ENCODE measurements around the gene KIF26A.
"Not testable (repeated sequence)": the region's sequence is repeated elsewhere in the genome, so short reads cannot be mapped to it uniquely, and the experiment has no call there.

KIF26A gene

DNA sequence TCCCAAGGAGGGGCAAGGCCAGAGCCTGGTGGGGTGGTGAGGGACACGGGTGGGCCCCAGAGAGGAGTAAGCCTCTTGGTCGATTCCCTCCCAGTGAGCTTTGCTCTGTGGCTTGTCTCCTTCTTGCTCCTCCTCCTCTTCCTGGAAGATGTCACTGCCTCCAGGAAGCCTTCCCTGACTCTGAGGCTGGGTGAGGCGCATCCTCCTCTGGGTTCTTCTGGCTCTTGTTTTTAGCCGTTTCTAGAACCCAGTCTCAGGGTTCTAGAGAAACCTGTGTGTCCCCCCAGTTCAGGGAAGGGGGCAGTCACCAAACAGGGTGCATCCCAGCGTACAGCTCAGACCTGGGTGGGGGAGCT lies 12.6 kb downstream of the KIF26A start:
- H3K27me3 ChIP-seq (replicated peaks; ENCODE audit: control insufficient read depth, insufficient read depth, low read length) = no peaks in the 10 kb centered on the region
- DNase-seq (ENCODE audit: extremely low read depth, insufficient read length) = no peak
- no peaks in the 10 kb centered on the region for H3K36me3 ChIP-seq (ENCODE audit: control insufficient read depth, insufficient read depth, low read length)
- TF ChIP-seq, protein P1, sequence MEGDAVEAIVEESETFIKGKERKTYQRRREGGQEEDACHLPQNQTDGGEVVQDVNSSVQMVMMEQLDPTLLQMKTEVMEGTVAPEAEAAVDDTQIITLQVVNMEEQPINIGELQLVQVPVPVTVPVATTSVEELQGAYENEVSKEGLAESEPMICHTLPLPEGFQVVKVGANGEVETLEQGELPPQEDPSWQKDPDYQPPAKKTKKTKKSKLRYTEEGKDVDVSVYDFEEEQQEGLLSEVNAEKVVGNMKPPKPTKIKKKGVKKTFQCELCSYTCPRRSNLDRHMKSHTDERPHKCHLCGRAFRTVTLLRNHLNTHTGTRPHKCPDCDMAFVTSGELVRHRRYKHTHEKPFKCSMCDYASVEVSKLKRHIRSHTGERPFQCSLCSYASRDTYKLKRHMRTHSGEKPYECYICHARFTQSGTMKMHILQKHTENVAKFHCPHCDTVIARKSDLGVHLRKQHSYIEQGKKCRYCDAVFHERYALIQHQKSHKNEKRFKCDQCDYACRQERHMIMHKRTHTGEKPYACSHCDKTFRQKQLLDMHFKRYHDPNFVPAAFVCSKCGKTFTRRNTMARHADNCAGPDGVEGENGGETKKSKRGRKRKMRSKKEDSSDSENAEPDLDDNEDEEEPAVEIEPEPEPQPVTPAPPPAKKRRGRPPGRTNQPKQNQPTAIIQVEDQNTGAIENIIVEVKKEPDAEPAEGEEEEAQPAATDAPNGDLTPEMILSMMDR (IDR thresholded peaks at IDR 0.05; ENCODE audit: insufficient read depth, low read length, poor library complexity, severe bottlenecking) = no peak
- H3K4me3 ChIP-seq (replicated peaks; ENCODE audit: low read depth, low read length) = no peak overlapping the region

DNA sequence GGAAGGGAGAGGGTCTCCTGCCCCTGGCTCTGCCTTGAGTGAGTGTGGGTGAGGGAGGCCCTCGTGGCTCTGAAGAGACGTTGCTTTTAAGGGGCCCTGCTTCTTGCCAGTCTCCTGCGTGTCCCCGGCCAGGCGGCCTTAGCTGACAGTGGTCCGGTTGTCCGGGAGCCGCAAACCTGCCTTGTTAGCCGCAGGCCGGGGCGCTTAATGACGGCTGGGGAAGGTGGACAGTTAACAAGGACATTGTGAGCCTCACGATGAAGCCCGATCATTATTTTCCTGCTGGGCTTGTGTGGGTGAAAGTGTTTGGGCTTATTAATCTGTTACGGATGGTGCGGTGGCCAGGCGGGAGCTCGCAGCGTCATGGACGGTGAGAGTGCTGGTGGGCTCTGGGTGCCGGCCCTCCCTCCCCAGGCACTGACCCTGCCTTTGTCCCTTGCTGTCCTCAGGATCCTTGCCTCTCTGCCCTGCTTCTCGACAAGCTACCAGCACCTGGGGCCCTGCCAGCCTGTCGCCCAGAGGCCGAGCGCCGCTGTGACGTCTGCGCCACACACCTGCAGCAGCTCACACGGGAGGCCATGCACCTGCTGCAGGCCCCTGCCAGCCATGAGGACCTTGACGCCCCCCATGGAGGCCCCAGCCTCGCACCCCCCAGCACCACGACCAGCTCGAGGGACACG lies 13.3 kb downstream of the KIF26A start:
- Histone ChIP-seq H3K4me3 (replicated peaks; ENCODE audit: low read depth, low read length) (no peak overlapping the region), H3K36me3 (ENCODE audit: control insufficient read depth, insufficient read depth, low read length) (no peaks in the 10 kb centered on the region), H3K27me3 (replicated peaks; ENCODE audit: control insufficient read depth, insufficient read depth, low read length) (no peaks in the 10 kb centered on the region)
- DNase-seq (ENCODE audit: extremely low read depth, insufficient read length) = no peak
- TF ChIP-seq, protein P1 (IDR thresholded peaks at IDR 0.05; ENCODE audit: insufficient read depth, low read length, poor library complexity, severe bottlenecking) = no peak

DNA sequence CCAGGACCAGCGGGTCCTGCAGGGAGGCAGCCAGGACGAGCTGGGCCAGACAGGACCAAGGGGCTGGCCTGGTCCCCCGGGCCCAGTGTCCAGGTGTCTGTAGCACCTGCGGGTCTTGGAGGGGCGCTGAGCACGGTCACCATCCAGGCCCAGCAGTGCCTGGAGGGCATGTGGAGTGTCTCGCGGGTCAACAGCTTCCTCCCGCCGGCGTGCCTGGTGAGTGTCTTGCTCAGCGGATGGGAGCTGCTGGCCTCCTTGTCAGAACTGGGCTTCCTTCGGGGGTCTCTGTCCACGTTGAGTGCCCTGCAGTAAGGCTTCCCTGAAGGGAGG lies 13.8 kb downstream of the KIF26A start:
- Histone ChIP-seq H3K27me3 (replicated peaks; ENCODE audit: control insufficient read depth, insufficient read depth, low read length) (no peaks in the 10 kb centered on the region), H3K36me3 (ENCODE audit: control insufficient read depth, insufficient read depth, low read length) (no peaks in the 10 kb centered on the region), H3K4me3 (replicated peaks; ENCODE audit: low read depth, low read length) (no peak overlapping the region)
- TF ChIP-seq, protein P1 (IDR thresholded peaks at IDR 0.05; ENCODE audit: insufficient read depth, low read length, poor library complexity, severe bottlenecking) = no peak
- DNase-seq (ENCODE audit: extremely low read depth, insufficient read length) = no peak

DNA sequence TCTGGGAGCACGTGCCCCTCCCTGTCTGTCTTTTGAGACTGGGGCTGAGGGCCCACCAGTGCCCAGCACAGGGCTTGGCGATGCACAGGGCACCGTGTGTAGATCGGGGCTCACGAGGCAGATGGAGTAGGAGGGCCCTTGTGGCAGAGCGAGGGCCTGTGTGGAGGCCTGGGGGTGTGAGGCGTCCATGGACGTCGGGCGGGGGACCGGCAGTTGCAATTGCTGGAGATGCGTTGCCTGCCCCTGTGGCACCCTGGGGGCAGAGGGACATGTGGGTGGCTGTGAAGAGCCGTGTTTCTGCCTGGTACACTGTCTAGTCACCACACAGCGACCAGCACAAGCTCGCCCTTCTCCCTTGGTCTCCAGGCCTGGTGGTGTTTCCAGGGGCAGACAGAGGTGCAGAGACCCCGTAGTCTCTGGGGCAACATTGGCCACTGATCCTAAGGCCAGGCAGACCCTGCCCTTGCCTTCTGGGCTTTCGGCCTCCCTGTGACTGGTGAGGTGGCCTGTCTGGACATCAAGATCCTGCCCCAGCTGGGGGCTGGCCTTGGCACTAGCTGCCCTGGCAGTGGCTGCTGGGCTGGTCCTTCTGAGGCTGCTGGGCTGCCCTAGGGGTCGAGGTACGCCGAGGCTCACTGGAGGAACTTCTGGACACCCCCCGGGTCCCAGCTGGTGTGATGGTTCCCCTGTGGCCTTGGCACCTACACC lies 14.5 kb downstream of the KIF26A start:
- no peak for DNase-seq (ENCODE audit: extremely low read depth, insufficient read length)
- H3K4me3 ChIP-seq (replicated peaks; ENCODE audit: low read depth, low read length) = no peak overlapping the region
- no peaks in the 10 kb centered on the region for H3K36me3 ChIP-seq (ENCODE audit: control insufficient read depth, insufficient read depth, low read length)
- TF ChIP-seq, protein P1 (IDR thresholded peaks at IDR 0.05; ENCODE audit: insufficient read depth, low read length, poor library complexity, severe bottlenecking) = no peak
- H3K27me3 ChIP-seq (replicated peaks; ENCODE audit: control insufficient read depth, insufficient read depth, low read length) = no peaks in the 10 kb centered on the region

DNA sequence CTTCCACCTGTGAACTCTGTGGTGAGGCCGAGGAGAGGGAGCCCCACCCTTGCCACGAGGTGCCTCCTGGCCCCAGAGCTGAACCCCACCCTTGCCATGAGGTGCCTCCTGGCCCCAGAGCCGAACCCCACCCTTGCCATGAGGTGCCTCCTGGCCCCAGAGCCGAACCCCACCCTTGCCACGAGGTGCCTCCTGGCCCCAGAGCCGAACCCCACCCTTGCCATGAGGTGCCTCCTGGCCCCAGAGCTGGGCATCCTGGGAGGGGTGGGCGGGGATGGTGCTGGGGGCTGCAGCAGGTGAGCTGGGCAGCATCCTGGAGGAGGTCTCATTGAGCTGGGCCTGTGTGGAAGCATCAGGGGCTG lies 15.0 kb downstream of the KIF26A start:
- H3K36me3 ChIP-seq (ENCODE audit: control insufficient read depth, insufficient read depth, low read length); H3K4me3 ChIP-seq (replicated peaks; ENCODE audit: low read depth, low read length); H3K27me3 ChIP-seq (replicated peaks; ENCODE audit: control insufficient read depth, insufficient read depth, low read length); DNase-seq (ENCODE audit: extremely low read depth, insufficient read length): not testable (repeated sequence)

DNA sequence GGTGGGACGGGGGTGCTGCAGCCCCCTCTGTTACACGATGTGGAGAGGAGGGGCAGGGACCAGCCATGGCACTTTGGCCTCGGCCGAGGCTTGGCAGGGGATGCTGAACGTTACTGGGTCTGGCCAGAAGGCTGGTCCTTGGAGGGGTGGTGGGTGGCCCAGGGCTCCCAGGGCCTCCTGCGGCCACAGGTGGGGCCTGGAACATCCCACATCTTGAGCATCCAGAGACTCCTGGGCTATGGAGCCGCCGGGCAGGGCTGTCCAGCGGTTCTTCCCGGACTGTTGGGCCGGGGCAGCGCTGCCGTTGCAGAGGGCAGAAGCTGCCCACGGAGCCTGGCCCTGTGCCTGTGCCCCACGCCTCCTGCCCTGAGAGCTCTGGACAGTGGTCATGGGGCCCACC lies 15.9 kb downstream of the KIF26A start:
- Histone ChIP-seq H3K4me3 (replicated peaks; ENCODE audit: low read depth, low read length) (no peak overlapping the region), H3K27me3 (replicated peaks; ENCODE audit: control insufficient read depth, insufficient read depth, low read length) (no peaks in the 10 kb centered on the region), H3K36me3 (ENCODE audit: control insufficient read depth, insufficient read depth, low read length) (no peaks in the 10 kb centered on the region)
- DNase-seq (ENCODE audit: extremely low read depth, insufficient read length) = no peak
- TF ChIP-seq, protein P1 (IDR thresholded peaks at IDR 0.05; ENCODE audit: insufficient read depth, low read length, poor library complexity, severe bottlenecking) = no peak
